NB4 (cell line): Measurements from ENCODE around the gene RIOK2.

ENCODE experiments used
- DNase-seq: peaks from one replicate; pipeline ENCODE4 v3.0.0; 2010; ENCODE audit warnings: low read depth
- H3K4me3 ChIP-seq: one replicate; pipeline ENCODE4 v1.5.1; 2011; ENCODE audit warnings: mild to moderate bottlenecking, low read depth, low read length, moderate library complexity
- CTCF ChIP-seq: IDR thresholded peaks from one replicate; pipeline ENCODE4 v1.5.1; 2012; ENCODE audit warnings: low read depth, low read length
- MAX ChIP-seq: IDR thresholded peaks from 2 replicates; pipeline ENCODE4 v1.6.1; 2011; ENCODE audit warnings: low read depth, low read length
- MYC ChIP-seq: IDR thresholded peaks from 2 replicates; pipeline ENCODE4 v1.6.1; 2011; ENCODE audit warnings: low read depth, low read length
- POLR2A ChIP-seq: IDR thresholded peaks from 2 replicates; pipeline ENCODE4 v1.6.1; 2011; ENCODE audit warnings: mild to moderate bottlenecking; ENCODE audit not compliant: insufficient read length; ENCODE audit errors: extremely low read depth

RIOK2 gene

GRCh38 chr5:97131921-97132320, 51.1 kb downstream of the RIOK2 start:
- TF ChIP-seq MYC (no peak), MAX (no peak), POLR2A (no peak), CTCF (no peak)
- no peak overlapping the region for H3K4me3 ChIP-seq
- no peak for DNase-seq

- no peak overlapping the region for H3K4me3 ChIP-seq
- no peak for TF ChIP-seq CTCF
- TF ChIP-seq MAX: no peak
- TF ChIP-seq POLR2A: no peak
- TF ChIP-seq MYC: no peak
- DNase-seq: no peak
These were observed 51.8 kb downstream of the RIOK2 start for GRCh38 chr5:97131139-97131710.

- H3K4me3 ChIP-seq: no peak overlapping the region
- TF ChIP-seq POLR2A: no peak
- TF ChIP-seq MYC: no peak
- TF ChIP-seq CTCF: no peak
- TF ChIP-seq MAX: no peak
- DNase-seq: no peak
These were observed 55.3 kb downstream of the RIOK2 start for GRCh38 chr5:97127727-97128126.

GRCh38 chr5:97125125-97125683, 57.8 kb downstream of the RIOK2 start:
- H3K4me3 ChIP-seq: no peak overlapping the region
- DNase-seq: no peak
- no peak for TF ChIP-seq MAX

GRCh38 chr5:97124335-97124734, 58.7 kb downstream of the RIOK2 start:
- TF ChIP-seq MAX: no peak
- TF ChIP-seq CTCF: no peak
- TF ChIP-seq POLR2A: no peak
- TF ChIP-seq MYC: no peak
- H3K4me3 ChIP-seq: no peak overlapping the region
- no peak for DNase-seq

GRCh38 chr5:97121848-97122247, 61.2 kb downstream of the RIOK2 start:
- no peak for TF ChIP-seq MYC
- no peak for TF ChIP-seq MAX
- TF ChIP-seq CTCF: no peak
- TF ChIP-seq POLR2A: no peak

More at GRCh38 chr5:97121848-97122247, 61.2 kb downstream of the RIOK2 start:
- no peak for DNase-seq
- H3K4me3 ChIP-seq: no peak overlapping the region
